K562 (cell line): ENCODE results near the gene SERPINF2. TPM values are rescaled to one million over a fixed set of nuclear protein-coding genes. Genes with fewer than 3 reads are reported as not detected.

Experiments used
- ARID4B ChIP-seq: sonication (generic); formaldehyde crosslinking; IDR thresholded peaks from 2 replicates; pipeline ENCODE4 v1.8.0; 2022; ENCODE audit warnings: mild to moderate bottlenecking, missing genetic modification reagents
- COPS2 ChIP-seq: fragments of 450-650 bp; conservative IDR thresholded peaks from 2 replicates; pipeline ENCODE4 v1.6.1; 2016; ENCODE audit warnings: mild to moderate bottlenecking, moderate library complexity
- CTCF ChIP-seq, 3 experiments: IDR thresholded peaks in 2 of 3; conservative IDR thresholded peaks in 1 of 3; 2 replicates each; pipeline ENCODE4 v1.5.1; 2011 to 2012; ENCODE audit warnings: low read length in 3 of 3, mild to moderate bottlenecking in 3 of 3, control low read depth in 2 of 3, improper control_type of control experiment in 1 of 3, inconsistent platforms in 1 of 3, low read depth in 1 of 3, mixed read lengths in 1 of 3, moderate library complexity in 1 of 3; ENCODE audit not compliant: insufficient read depth in 2 of 3
- HINFP ChIP-seq: fragments of 450-650 bp; conservative IDR thresholded peaks from 2 replicates; pipeline ENCODE4 v1.6.1; 2016; ENCODE audit warnings: missing genetic modification characterization, low read depth, mild to moderate bottlenecking, control low read depth, missing compliant biosample characterization
- KAT2B ChIP-seq: IDR thresholded peaks from one replicate; pipeline ENCODE4 v1.6.1; 2012; ENCODE audit warnings: low read depth, mild to moderate bottlenecking, control low read depth, inconsistent platforms, low read length, moderate library complexity
- NCOA4 ChIP-seq: fragments of 450-650 bp; IDR thresholded peaks from 2 replicates; pipeline ENCODE4 v1.6.1; 2018; ENCODE audit warnings: mild to moderate bottlenecking; ENCODE audit not compliant: partially characterized antibody
- NR2C2 ChIP-seq, 2 experiments: fragments of 200-800 bp in 1 of 2; sonication (Bioruptor generic) in 1 of 2; sonication (generic) in 1 of 2; formaldehyde crosslinking in 1 of 2; IDR thresholded peaks; 2 replicates each; pipeline versions ENCODE4 v1.6.1 to v1.8.0; 2016 to 2022; ENCODE audit warnings: mild to moderate bottlenecking in 1 of 2, missing compliant biosample characterization in 1 of 2, missing genetic modification characterization in 1 of 2, missing genetic modification reagents in 1 of 2
- SAFB ChIP-seq: fragments of 200-400 bp; formaldehyde crosslinking; IDR thresholded peaks from 2 replicates; pipeline ENCODE4 v1.6.1; 2017; ENCODE audit warnings: low read depth, low read length, borderline replicate concordance
- SMAD4 ChIP-seq: fragments of 250-450 bp; sonication (Bioruptor Pico); conservative IDR thresholded peaks from 2 replicates; pipeline ENCODE4 v1.8.0; 2021; ENCODE audit warnings: inconsistent platforms, mild to moderate bottlenecking, moderate library complexity
- TFAM ChIP-seq: fragments of 250-450 bp; sonication (Bioruptor Pico); conservative IDR thresholded peaks from 2 replicates; pipeline ENCODE4 v1.5.0; 2021; ENCODE audit warnings: mild to moderate bottlenecking, moderate library complexity
- TGIF2 ChIP-seq: sonication (generic); formaldehyde crosslinking; IDR thresholded peaks from 2 replicates; pipeline ENCODE4 v1.8.1; 2022; ENCODE audit warnings: mild to moderate bottlenecking, missing genetic modification reagents, moderate library complexity
- THRAP3 ChIP-seq: fragments of 450-650 bp; IDR thresholded peaks from 2 replicates; pipeline ENCODE4 v1.6.1; 2016; ENCODE audit warnings: mild to moderate bottlenecking, inconsistent platforms, borderline replicate concordance
- ZBTB2 ChIP-seq: fragments of 450-650 bp; IDR thresholded peaks from 2 replicates; pipeline ENCODE4 v1.6.1; 2016; ENCODE audit warnings: antibody characterized with exemption
- ZNF639 ChIP-seq, 2 experiments: fragments of 200-800 bp in 1 of 2; sonication (Bioruptor generic) in 1 of 2; sonication (generic) in 1 of 2; formaldehyde crosslinking in 1 of 2; IDR thresholded peaks in 1 of 2; conservative IDR thresholded peaks in 1 of 2; 2 replicates each; pipeline versions ENCODE4 v1.5.0 to v1.6.1; 2016 to 2020; ENCODE audit warnings: missing compliant biosample characterization in 1 of 2, missing genetic modification characterization in 1 of 2, missing genetic modification reagents in 1 of 2
- polyA plus RNA-seq, 8 experiments: library from polyadenylated mRNA; depleted of rRNA in 4 of 8; stranded (reverse) in 5 of 8; unstranded in 3 of 8; fragments of >200 nt; fragmentation: Nextera tagmentation in 2 of 8; fragmentation: Illumina TruSeq in 1 of 8; extraction: Ambion mirVana in 2 of 8; extraction: Trizol in 1 of 8; gene quantifications; 2 replicates each; pipeline versions ENCODE4 v1.2.1 to v1.2.3, GENCODE V29; 2011 to 2014; ENCODE audit warnings: inconsistent platforms in 1 of 8, missing spikeins in 1 of 8
- total RNA-seq, 7 experiments: library from RNA; depleted of rRNA in 6 of 7; stranded (reverse); fragments of >200 nt in 6 of 7; fragmentation: Illumina TruSeq in 2 of 7; extraction: Trizol in 2 of 7; gene quantifications; 2 replicates each; pipeline versions ENCODE4 v1.2.1 to v1.2.3, GENCODE V29; 2011 to 2021; ENCODE audit warnings: low replicate concordance in 1 of 7

Gene SERPINF2
- total and polyA plus RNA-seq, 9 of the 15 experiments (the other 6 are each of a cell fraction or from before 2014, with no cell fraction given) = 0.22 TPM; not detected in 8

- TF ChIP-seq ARID4B (peak; percentile 81; the same call in 1 of the 2 replicates), COPS2 (no peak), THRAP3 (no peak), SMAD4 (0 out of 2 replicates have a peak, but pooled peaks have one; percentile 9), NR2C2 (CRISPR knock-in tag; IDR thresholded peaks at IDR 0.05) (no peak), NR2C2 (tag; IDR thresholded peaks at IDR 0.05) (0 out of 2 replicates have a peak, but pooled peaks have one; percentile 5), SAFB (0 out of 2 replicates have a peak, but pooled peaks have one; percentile 36), KAT2B (no peak), NCOA4 (no peak), ZBTB2 (no peak), ZNF639 (CRISPR knock-in tag; conservative IDR thresholded peaks at IDR 0.05 in 1 of 2, IDR thresholded peaks at IDR 0.05 in 1 of 2) (no peak), CTCF (IDR thresholded peaks at IDR 0.05 in 2 of 3, conservative IDR thresholded peaks at IDR 0.05 in 1 of 3; ENCODE audit: insufficient read depth in 2 of 3, low read depth in 1 of 3, low read length in 3 of 3) (peak in 1 of 3 experiments; percentile 1; a peak in 1 of 6 replicates), TGIF2 (no peak), HINFP (no peak), TFAM (CRISPR knock-in tag) (no peak)
Measured at GRCh38 chr17:1724869-1725641, 17.6 kb upstream of the SERPINF2 start (continued).
